Natural killer cell (primary cell): Measurements from ENCODE around the gene EARS2. TPM values are rescaled to one million over a fixed set of nuclear protein-coding genes. Genes with fewer than 3 reads are reported as not detected.
A peak's percentile ranks its signal among the peaks of the same experiment; 100 is the strongest.

Experiments
- ATAC-seq, 3 donors: fragments of 150-1000 bp in 2 of 3; fragments of 200-7000 bp in 1 of 3; cut with Tn5 transposase; 1 replicate in 1 of 3; 2 replicates in 2 of 3; pipeline ENCODE4 v1.10.0; 2021; ENCODE audit warnings: mild to moderate bottlenecking in 2 of 3, moderate library complexity in 2 of 3
- DNase-seq, 2 donors: peaks; one replicate each; pipeline versions ENCODE4 v3.0.0 to v3.0.0-alpha.2; 2013 to 2021; ENCODE audit warnings: mixed read lengths in 1 of 2
- H3K27ac ChIP-seq: one replicate; pipeline ENCODE4 v1.5.1; 2013; ENCODE audit warnings: mild to moderate bottlenecking, low read length
- H3K27me3 ChIP-seq: one replicate; pipeline ENCODE4 v1.6.1; 2013; ENCODE audit warnings: low read length; ENCODE audit not compliant: control insufficient read depth, insufficient read depth
- H3K36me3 ChIP-seq: one replicate; pipeline ENCODE4 v1.6.1; 2013; ENCODE audit warnings: low read length; ENCODE audit not compliant: control insufficient read depth, insufficient read depth
- H3K4me1 ChIP-seq: one replicate; pipeline ENCODE4 v1.6.1; 2013; ENCODE audit warnings: low read length; ENCODE audit not compliant: control insufficient read depth, insufficient read depth
- H3K4me3 ChIP-seq: one replicate; pipeline ENCODE4 v1.5.1; 2013; ENCODE audit warnings: low read length
- H3K9me3 ChIP-seq: one replicate; pipeline ENCODE4 v1.6.1; 2013; ENCODE audit warnings: low read length; ENCODE audit not compliant: control insufficient read depth, insufficient read depth
- H3K27ac Mint-ChIP-seq, 2 donors: one replicate each; pipeline ENCODE4 v1.8.0; 2022; ENCODE audit warnings: mild to moderate bottlenecking in 2 of 2, mixed read lengths in 2 of 2, moderate library complexity in 1 of 2
- H3K27me3 Mint-ChIP-seq, 2 donors: one replicate each; pipeline ENCODE4 v1.8.0; 2022; ENCODE audit warnings: low read depth in 2 of 2, mixed read lengths in 2 of 2
- H3K36me3 Mint-ChIP-seq: one replicate; pipeline ENCODE4 v1.8.0; 2022; ENCODE audit warnings: mixed read lengths
- H3K4me1 Mint-ChIP-seq, 2 donors: one replicate each; pipeline ENCODE4 v1.8.0; 2022; ENCODE audit warnings: mixed read lengths in 2 of 2
- H3K4me3 Mint-ChIP-seq: one replicate; pipeline ENCODE4 v1.8.0; 2022; ENCODE audit warnings: mild to moderate bottlenecking, moderate library complexity, mixed read lengths
- H3K9me3 Mint-ChIP-seq, 2 donors: one replicate each; pipeline ENCODE4 v1.8.0; 2022; ENCODE audit warnings: mixed read lengths in 2 of 2
- CTCF ChIP-seq: fragments of 200-600 bp; IDR thresholded peaks from one replicate; pipeline ENCODE4 v1.8.0; 2022; ENCODE audit warnings: antibody characterized with exemption
- WGBS: methylation state at CpG from one replicate; pipeline ENCODE4 v1.1.7; 2013; ENCODE audit warnings: missing lambda C conversion rate; ENCODE audit not compliant: insufficient coverage; 5-methylcytosine and 5-hydroxymethylcytosine counted together
- intact Hi-C: fragments of 100-400 bp; cut with micrococcal nuclease; formaldehyde crosslinking; loops from one replicate; pipeline ENCODE4 v1.14.2; 2022
- total RNA-seq, 4 donors: library from RNA; stranded (reverse); fragments of 120-200 nt in 1 of 4; gene quantifications; one replicate each; pipeline versions ENCODE4 v1.2.3 to v1.2.4, GENCODE V29; 2013 to 2022

The EARS2 gene
- 10 to 100 TPM; 12.1 to 14.2 (median 12.4) TPM for total RNA-seq
- 13.4 TPM for total RNA-seq (2013)

DNA sequence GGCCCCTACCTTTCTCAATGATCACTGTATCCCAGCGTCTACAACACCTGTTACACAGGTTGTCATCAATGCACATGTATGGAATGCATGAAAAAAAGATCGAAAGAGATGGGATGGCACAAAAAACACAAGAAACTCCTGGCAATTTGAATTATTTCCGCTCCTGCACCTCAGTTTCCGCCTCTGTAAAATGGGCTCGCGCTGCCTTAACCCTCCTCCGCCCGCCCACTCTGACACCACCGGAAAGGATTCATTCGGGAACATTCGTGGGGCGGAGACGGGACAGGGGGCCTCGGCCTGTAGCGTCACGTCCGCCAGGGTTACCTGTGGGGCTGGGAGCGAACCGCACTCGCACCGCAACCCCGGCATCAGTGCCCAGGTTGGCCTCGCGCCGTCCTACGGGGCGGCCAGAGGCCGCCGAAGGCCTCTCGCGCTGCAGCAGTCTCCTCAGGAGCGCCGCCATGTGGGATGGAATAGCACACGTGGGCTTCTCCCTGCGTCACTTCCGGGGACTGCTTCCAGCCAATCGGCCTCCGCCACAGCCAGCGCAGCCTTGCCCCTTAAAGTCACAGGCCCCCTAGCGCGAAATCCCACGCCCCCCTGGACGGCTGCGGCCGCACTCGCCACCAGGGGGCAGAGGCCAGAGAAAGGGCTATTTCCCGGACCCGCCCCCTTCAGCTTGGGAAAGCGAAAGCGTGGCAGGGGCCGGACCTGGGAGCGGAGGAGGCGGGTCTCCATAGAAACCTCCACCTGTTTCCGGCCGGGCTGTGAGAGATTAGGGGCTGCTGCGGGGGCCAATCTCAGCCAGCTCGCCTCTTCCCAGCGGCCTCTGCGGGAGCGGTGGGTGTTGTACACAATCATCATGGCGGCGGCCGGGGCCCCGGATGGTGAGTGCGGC, at the start of gene EARS2, which contains the start of gene UBFD1:
Gene EARS2 (minus strand): TSS at position 470 of the 898 bp plus-strand sequence. CDS start 7 bp downstream, at position 463.
Gene UBFD1 (plus strand): TSS at position 847 of the 898 bp plus-strand sequence. CDS start 16 bp downstream, at position 863.
- Histone ChIP-seq H3K4me1 (peaks cover 19% of the 10 kb centered on the region), H3K27ac (peak within 1 kb of the TSS; percentile 74), H3K4me3 (peak within 1 kb of the TSS; percentile 75), H3K9me3 (no peaks in the 10 kb centered on the region), H3K27me3 (no peaks in the 10 kb centered on the region), H3K36me3 (peaks cover 23% of the 10 kb centered on the region)
- Mint-ChIP-seq H3K27me3 (no peaks in the 10 kb centered on the region), H3K4me1 (peaks cover 20 to 28% of the 10 kb centered on the region in 2 donors), H3K9me3 (no peaks in the 10 kb centered on the region), H3K27ac (peak within 1 kb of the TSS; percentile 90 to 94), H3K36me3 (peaks cover 1% of the 10 kb centered on the region), H3K4me3 (peak within 1 kb of the TSS; percentile 95)
- under 1% methylated on average over 65 of the region's 65 CpGs for WGBS
- DNase-seq (peak; percentile 96 to 98), ATAC-seq (peak; percentile 90 to 96 (median 90))
- intact Hi-C loops = loop anchor here (1.0 to 5.0 kb wide), 4 partner anchors 39 to 105 kb away; partner anchors contain the start of genes COG7, DCTN5, NDUFAB1 and PALB2
- TF ChIP-seq CTCF = peak; percentile 71

DNA sequence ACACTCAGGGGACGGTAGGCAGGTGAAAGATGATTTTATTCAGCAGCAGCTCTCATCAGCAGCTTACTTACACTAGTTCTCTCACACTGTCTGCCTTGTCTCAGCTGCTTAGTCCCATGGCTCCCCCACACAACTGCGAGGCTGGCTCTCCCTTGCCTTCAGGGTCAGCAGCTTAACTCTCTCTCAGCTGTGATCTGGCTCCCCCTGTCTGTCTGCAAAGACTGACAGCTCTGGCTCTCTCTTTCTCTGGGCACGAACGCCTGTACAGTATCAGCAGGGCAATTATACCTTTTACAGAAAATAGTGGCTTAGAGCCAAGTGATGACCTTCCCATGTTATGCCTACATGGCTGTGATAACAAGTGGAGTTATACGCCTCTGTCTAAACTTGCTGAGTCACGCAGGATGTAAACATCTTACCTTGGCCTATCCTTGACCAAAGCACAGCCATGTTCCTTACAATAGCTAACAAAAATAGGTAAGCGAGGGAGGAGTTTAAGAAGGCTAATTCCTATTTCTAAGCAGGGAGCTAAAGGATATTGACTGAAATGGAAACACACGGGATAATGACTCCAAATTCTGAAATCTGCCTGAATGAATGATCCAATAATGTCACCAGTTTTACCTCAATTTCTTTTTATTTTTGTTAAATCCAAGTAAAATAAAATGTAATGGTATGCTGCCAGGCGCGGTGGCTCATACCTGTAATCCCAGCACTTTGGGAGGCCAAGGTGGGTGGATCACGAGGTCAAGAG, 40.0 kb upstream of the EARS2 start:
- no peaks in the 10 kb centered on the region for H3K27me3 Mint-ChIP-seq
- Histone ChIP-seq H3K9me3 (no peaks in the 10 kb centered on the region), H3K4me3 (no peak overlapping the region), H3K4me1 (peaks cover 25% of the 10 kb centered on the region), H3K36me3 (peaks cover 12% of the 10 kb centered on the region), H3K27me3 (no peaks in the 10 kb centered on the region), H3K27ac (no peak overlapping the region)
- peak overlapping the region in 1 of 2 donors; percentile 53 for H3K27ac Mint-ChIP-seq
- peak in 1 of 2 donors; percentile 30 for DNase-seq
- H3K4me3 Mint-ChIP-seq = peak overlapping the region; percentile 78
- intact Hi-C loops = no loop called here
- no peaks in the 10 kb centered on the region for H3K36me3 Mint-ChIP-seq
- WGBS = 89% methylated on average over 10 of the region's 11 CpGs
- no peaks in the 10 kb centered on the region for H3K9me3 Mint-ChIP-seq
- ATAC-seq = no peak
- no peak for TF ChIP-seq CTCF
- peaks cover 4 to 22% of the 10 kb centered on the region in 2 donors for H3K4me1 Mint-ChIP-seq

- peaks cover 25% of the 10 kb centered on the region for H3K4me1 ChIP-seq
- no peaks in the 10 kb centered on the region for H3K9me3 ChIP-seq
- DNase-seq (peak; percentile 92 to 95), ATAC-seq (peak; percentile 99 to 100 (median 99))
- H3K27me3 ChIP-seq = no peaks in the 10 kb centered on the region
- Mint-ChIP-seq H3K9me3 (no peaks in the 10 kb centered on the region), H3K4me1 (peaks cover 12 to 32% of the 10 kb centered on the region in 2 donors), H3K4me3 (peak within 1 kb of the TSS; percentile 81), H3K27ac (peak within 1 kb of the TSS; percentile 18 to 75), H3K27me3 (no peaks in the 10 kb centered on the region), H3K36me3 (no peaks in the 10 kb centered on the region)
- peak within 1 kb of the TSS; percentile 69 for H3K27ac ChIP-seq
- peaks cover 22% of the 10 kb centered on the region for H3K36me3 ChIP-seq
- peak; percentile 97 for TF ChIP-seq CTCF
- intact Hi-C loops = loop anchor here (1.0 kb wide), 2 partner anchors 39 to 45 kb away; partner anchors contain the start of genes DCTN5, EARS2, PALB2 and UBFD1
- H3K4me3 ChIP-seq = peak within 1 kb of the TSS; percentile 87
- under 1% methylated on average over 65 of the region's 67 CpGs for WGBS
These were observed 39.0 kb upstream of the EARS2 start, which contains the start of gene NDUFAB1 for GRCh38 chr16:23595951-23596720. TSS of gene NDUFAB1 (minus strand) at chr16:23596316. CDS start at chr16:23596290, 26 bp downstream.
